ENCODE results near the gene MED13. TPM values are rescaled to one million over a fixed set of nuclear protein-coding genes. Genes with fewer than 3 reads are reported as not detected.

The MED13 gene
- total RNA-seq, 1 experiment from 2014 or later, result 60.7 TPM

- Histone ChIP-seq H3K4ac (ENCODE audit: low read depth, low read length) (no peak overlapping the region), H2BK120ac (ENCODE audit: low read depth, low read length, poor library complexity, severe bottlenecking) (no peak overlapping the region), H3K27me3 (ENCODE audit: insufficient read depth, low read length) (no peaks in the 10 kb centered on the region), H3K79me1 (ENCODE audit: insufficient read depth, low read depth, low read length, poor library complexity, severe bottlenecking) (peaks cover 5% of the 10 kb centered on the region), H2BK15ac (ENCODE audit: low read depth, low read length) (no peak overlapping the region), H2BK5ac (ENCODE audit: insufficient read length, low read length) (no peak overlapping the region), H3K23me2 (ENCODE audit: insufficient read length, low read depth, low read length, poor library complexity, severe bottlenecking) (no peaks in the 10 kb centered on the region), H3K56ac (ENCODE audit: insufficient read length, low read depth, low read length) (no peak overlapping the region), H4K8ac (replicated peaks; ENCODE audit: insufficient read length, low read depth, low read length) (no peak overlapping the region), H3K9me3 (ENCODE audit: control insufficient read depth, low read depth, low read length) (no peaks in the 10 kb centered on the region), H2BK12ac (ENCODE audit: insufficient read length, low read depth, low read length) (no peak overlapping the region), H3K4me1 (ENCODE audit: insufficient read depth, low read length) (no peaks in the 10 kb centered on the region), H2BK20ac (ENCODE audit: low read depth, low read length, poor library complexity, severe bottlenecking) (no peak overlapping the region), H3T11ph (ENCODE audit: low read length) (no peak overlapping the region), H3K23ac (ENCODE audit: insufficient read length, low read depth, low read length) (no peak overlapping the region), H2AFZ (ENCODE audit: low read length) (no peak overlapping the region), H4K91ac (ENCODE audit: insufficient read length, low read depth, low read length) (no peak overlapping the region), H3K9ac (ENCODE audit: extremely low read depth, insufficient read length, low read length) (no peak overlapping the region), H3K27ac (ENCODE audit: insufficient read length, low read depth, low read length) (no peak overlapping the region), H4K5ac (ENCODE audit: insufficient read length, low read depth, low read length) (no peak overlapping the region), H2AK5ac (ENCODE audit: insufficient read length, low read length) (no peak overlapping the region), H3K79me2 (ENCODE audit: insufficient read depth, low read length) (no peaks in the 10 kb centered on the region), H3K14ac (ENCODE audit: insufficient read depth, low read length) (no peak overlapping the region), H4K20me1 (ENCODE audit: control insufficient read depth, insufficient read depth, insufficient read length) (no peaks in the 10 kb centered on the region), H3K4me2 (ENCODE audit: insufficient read depth, insufficient read length, low read length) (no peak overlapping the region), H3K18ac (ENCODE audit: insufficient read length, low read depth, low read length) (no peak overlapping the region)
- no peak for TF ChIP-seq CTCF (conservative IDR thresholded peaks at IDR 0.05)
- H3K4me1 Mint-ChIP-seq, result peaks cover 6% of the 10 kb centered on the region in 2 experiments
- H3K27me3 Mint-ChIP-seq (ENCODE audit: low read depth), result no peaks in the 10 kb centered on the region
- no peak overlapping the region for H3K4me3 Mint-ChIP-seq
- no peak for DNase-seq
- peaks cover 27 to 70% (median 62%) of the 10 kb centered on the region in 3 experiments; a peak in 6 of 7 replicates for H3K36me3 Mint-ChIP-seq (ENCODE audit: insufficient read depth in 1 of 3, low read depth in 3 of 3)
- H3K27ac Mint-ChIP-seq, result no peak overlapping the region
- no peaks in the 10 kb centered on the region for H3K9me3 Mint-ChIP-seq
- no CpG with 5 or more reads among the region's 1 CpG for WGBS (ENCODE audit: extremely low coverage, insufficient read length, low lambda C conversion rate)
Measured at GRCh38 chr17:61970030-61970429, 95.0 kb downstream of the MED13 start.

Data from H9 (cell line).